ENCODE data around the gene ERP27. TPM values are rescaled to one million over a fixed set of nuclear protein-coding genes. Genes with fewer than 3 reads are reported as not detected.

The ERP27 gene
- 1.3 TPM for total RNA-seq
- polyA plus RNA-seq, result 4.4 TPM
- long read RNA-seq, donor 1, result 0 reads
- long read RNA-seq, donor 2, result 0 reads
- long read RNA-seq, donor 3, result 0 reads
- long read RNA-seq, donor 4, result 0 reads
- long read RNA-seq, donor 5, result 0 reads
- long read RNA-seq, donor 6, partial matches to known transcripts, result 0 of 1 reads
- long read RNA-seq, donor 6, other reads (novel, unspliced or antisense), result 0 of 1 reads
- long read RNA-seq, donor 7, partial matches to known transcripts, result 22 of 31 reads
- long read RNA-seq, donor 7, other reads (novel, unspliced or antisense), result 9 of 31 reads
- long read RNA-seq, donor 8, result 0 reads
- long read RNA-seq, donor 9, result 0 reads
- long read RNA-seq, donor 10, partial matches to known transcripts, result 0 of 5 reads
- long read RNA-seq, donor 10, other reads (novel, unspliced or antisense), result 5 of 5 reads

- Histone ChIP-seq H3K27me3 (ENCODE audit: control insufficient read depth in 2 of 2, insufficient read depth in 1 of 2, low read length in 1 of 2) (no peaks in the 10 kb centered on the region), H3K4me1 (ENCODE audit: control insufficient read depth in 2 of 2, insufficient read depth in 2 of 2, low read length in 2 of 2) (peaks cover 0 to 2% of the 10 kb centered on the region in 2 donors), H3K4me3 (ENCODE audit: low read length in 2 of 2) (no peak within 1 kb of the TSS), H3K36me3 (ENCODE audit: control insufficient read depth in 2 of 2, insufficient read depth in 2 of 2, low read length in 1 of 2) (peaks cover 25 to 49% of the 10 kb centered on the region in 2 donors), H3K9me3 (ENCODE audit: control insufficient read depth in 2 of 2, insufficient read depth in 1 of 2, low read length in 1 of 2) (no peaks in the 10 kb centered on the region), H3K27ac (ENCODE audit: low read depth in 1 of 2, low read length in 1 of 2) (peak within 1 kb of the TSS in 1 of 2 donors; percentile 15)
- no peak for DNase-seq (ENCODE audit: low read depth in 6 of 9, low spot score in 9 of 9)
- 96% methylated on average over 3 of the region's 3 CpGs for whole genome bisulfite sequencing
These were observed at the start of gene ERP27 for GRCh38 chr12:14938301-14938700. TSS of gene ERP27 (minus strand) at chr12:14938537. CDS start at chr12:14938508, 29 bp downstream.

GRCh38 chr12:14988035-14988434 is 49.7 kb upstream of the ERP27 start:
- no peaks in the 10 kb centered on the region for H3K36me3 ChIP-seq (ENCODE audit: control insufficient read depth in 2 of 2, insufficient read depth in 2 of 2, low read length in 1 of 2)
- DNase-seq (ENCODE audit: low read depth in 6 of 9, low spot score in 9 of 9), result no peak
- 97% methylated on average over 3 of the region's 3 CpGs for WGBS
- H3K27ac ChIP-seq (ENCODE audit: low read depth in 1 of 2, low read length in 1 of 2), result no peak overlapping the region
- no peak overlapping the region for H3K4me3 ChIP-seq (ENCODE audit: low read length in 2 of 2)
- no peaks in the 10 kb centered on the region for H3K27me3 ChIP-seq (ENCODE audit: control insufficient read depth in 2 of 2, insufficient read depth in 1 of 2, low read length in 1 of 2)
- no peaks in the 10 kb centered on the region for H3K9me3 ChIP-seq (ENCODE audit: control insufficient read depth in 2 of 2, insufficient read depth in 1 of 2, low read length in 1 of 2)
- peaks cover 0 to 4% of the 10 kb centered on the region in 2 donors for H3K4me1 ChIP-seq (ENCODE audit: control insufficient read depth in 2 of 2, insufficient read depth in 2 of 2, low read length in 2 of 2)

GRCh38 chr12:14986449-14986848 is 48.1 kb upstream of the ERP27 start:
- Histone ChIP-seq H3K27me3 (ENCODE audit: control insufficient read depth in 2 of 2, insufficient read depth in 1 of 2, low read length in 1 of 2) (no peaks in the 10 kb centered on the region), H3K27ac (ENCODE audit: low read depth in 1 of 2, low read length in 1 of 2) (no peak overlapping the region), H3K4me3 (ENCODE audit: low read length in 2 of 2) (no peak overlapping the region), H3K36me3 (ENCODE audit: control insufficient read depth in 2 of 2, insufficient read depth in 2 of 2, low read length in 1 of 2) (no peaks in the 10 kb centered on the region), H3K4me1 (ENCODE audit: control insufficient read depth in 2 of 2, insufficient read depth in 2 of 2, low read length in 2 of 2) (peaks cover 0 to 7% of the 10 kb centered on the region in 2 donors), H3K9me3 (ENCODE audit: control insufficient read depth in 2 of 2, insufficient read depth in 1 of 2, low read length in 1 of 2) (no peaks in the 10 kb centered on the region)
- no peak for DNase-seq (ENCODE audit: low read depth in 6 of 9, low spot score in 9 of 9)
- WGBS, result 92% methylated on average over 4 of the region's 4 CpGs

GRCh38 chr12:14984766-14985285 is 46.5 kb upstream of the ERP27 start:
- 89% methylated on average over 1 of the region's 1 CpG for WGBS
- Histone ChIP-seq H3K27ac (ENCODE audit: low read depth in 1 of 2, low read length in 1 of 2) (no peak overlapping the region), H3K27me3 (ENCODE audit: control insufficient read depth in 2 of 2, insufficient read depth in 1 of 2, low read length in 1 of 2) (no peaks in the 10 kb centered on the region), H3K36me3 (ENCODE audit: control insufficient read depth in 2 of 2, insufficient read depth in 2 of 2, low read length in 1 of 2) (no peaks in the 10 kb centered on the region), H3K4me3 (ENCODE audit: low read length in 2 of 2) (no peak overlapping the region), H3K4me1 (ENCODE audit: control insufficient read depth in 2 of 2, insufficient read depth in 2 of 2, low read length in 2 of 2) (peaks cover 3 to 13% of the 10 kb centered on the region in 2 donors), H3K9me3 (ENCODE audit: control insufficient read depth in 2 of 2, insufficient read depth in 1 of 2, low read length in 1 of 2) (no peaks in the 10 kb centered on the region)
- no peak for DNase-seq (ENCODE audit: low read depth in 6 of 9, low spot score in 9 of 9)

- WGBS, result 95% methylated on average over 1 of the region's 1 CpG
- H3K9me3 ChIP-seq (ENCODE audit: control insufficient read depth in 2 of 2, insufficient read depth in 1 of 2, low read length in 1 of 2), result no peaks in the 10 kb centered on the region
- H3K27ac ChIP-seq (ENCODE audit: low read depth in 1 of 2, low read length in 1 of 2), result no peak overlapping the region
- no peak overlapping the region for H3K4me3 ChIP-seq (ENCODE audit: low read length in 2 of 2)
- no peaks in the 10 kb centered on the region for H3K36me3 ChIP-seq (ENCODE audit: control insufficient read depth in 2 of 2, insufficient read depth in 2 of 2, low read length in 1 of 2)
- peaks cover 5 to 15% of the 10 kb centered on the region in 2 donors for H3K4me1 ChIP-seq (ENCODE audit: control insufficient read depth in 2 of 2, insufficient read depth in 2 of 2, low read length in 2 of 2)
- DNase-seq (ENCODE audit: low read depth in 6 of 9, low spot score in 9 of 9), result no peak
- no peaks in the 10 kb centered on the region for H3K27me3 ChIP-seq (ENCODE audit: control insufficient read depth in 2 of 2, insufficient read depth in 1 of 2, low read length in 1 of 2)
These were observed 45.7 kb upstream of the ERP27 start for GRCh38 chr12:14984036-14984435.

- Histone ChIP-seq H3K27ac (ENCODE audit: low read depth in 1 of 2, low read length in 1 of 2) (peak overlapping the region in 1 of 2 donors; percentile 49), H3K9me3 (ENCODE audit: control insufficient read depth in 2 of 2, insufficient read depth in 1 of 2, low read length in 1 of 2) (no peaks in the 10 kb centered on the region), H3K4me3 (ENCODE audit: low read length in 2 of 2) (no peak overlapping the region), H3K36me3 (ENCODE audit: control insufficient read depth in 2 of 2, insufficient read depth in 2 of 2, low read length in 1 of 2) (no peaks in the 10 kb centered on the region), H3K27me3 (ENCODE audit: control insufficient read depth in 2 of 2, insufficient read depth in 1 of 2, low read length in 1 of 2) (no peaks in the 10 kb centered on the region), H3K4me1 (ENCODE audit: control insufficient read depth in 2 of 2, insufficient read depth in 2 of 2, low read length in 2 of 2) (peaks cover 5 to 16% of the 10 kb centered on the region in 2 donors)
- peak in 2 of 9 donors; percentile 42 to 56 for DNase-seq (ENCODE audit: low read depth in 6 of 9, low spot score in 9 of 9)
- 11% methylated on average over 2 of the region's 2 CpGs for WGBS
These were observed 44.7 kb upstream of the ERP27 start for GRCh38 chr12:14982991-14983390.

- Histone ChIP-seq H3K4me3 (ENCODE audit: low read length in 2 of 2) (no peak overlapping the region), H3K4me1 (ENCODE audit: control insufficient read depth in 2 of 2, insufficient read depth in 2 of 2, low read length in 2 of 2) (peaks cover 5 to 16% of the 10 kb centered on the region in 2 donors)
- WGBS, result 93% methylated on average over 1 of the region's 1 CpG
These were observed 44.2 kb upstream of the ERP27 start for GRCh38 chr12:14982562-14982961.

GRCh38 chr12:14981049-14981448 is 42.7 kb upstream of the ERP27 start:
- H3K27ac ChIP-seq (ENCODE audit: low read depth in 1 of 2, low read length in 1 of 2), result no peak overlapping the region
- WGBS, result 73% methylated on average over 2 of the region's 2 CpGs
- no peak for DNase-seq (ENCODE audit: low read depth in 6 of 9, low spot score in 9 of 9)
- no peak overlapping the region for H3K4me3 ChIP-seq (ENCODE audit: low read length in 2 of 2)
- H3K9me3 ChIP-seq (ENCODE audit: control insufficient read depth in 2 of 2, insufficient read depth in 1 of 2, low read length in 1 of 2), result no peaks in the 10 kb centered on the region
- no peaks in the 10 kb centered on the region for H3K36me3 ChIP-seq (ENCODE audit: control insufficient read depth in 2 of 2, insufficient read depth in 2 of 2, low read length in 1 of 2)
- H3K27me3 ChIP-seq (ENCODE audit: control insufficient read depth in 2 of 2, insufficient read depth in 1 of 2, low read length in 1 of 2), result no peaks in the 10 kb centered on the region
- peaks cover 5 to 16% of the 10 kb centered on the region in 2 donors for H3K4me1 ChIP-seq (ENCODE audit: control insufficient read depth in 2 of 2, insufficient read depth in 2 of 2, low read length in 2 of 2)

More at GRCh38 chr12:14982562-14982961, 44.2 kb upstream of the ERP27 start:
- no peaks in the 10 kb centered on the region for H3K27me3 ChIP-seq (ENCODE audit: control insufficient read depth in 2 of 2, insufficient read depth in 1 of 2, low read length in 1 of 2)
- no peaks in the 10 kb centered on the region for H3K36me3 ChIP-seq (ENCODE audit: control insufficient read depth in 2 of 2, insufficient read depth in 2 of 2, low read length in 1 of 2)
- H3K9me3 ChIP-seq (ENCODE audit: control insufficient read depth in 2 of 2, insufficient read depth in 1 of 2, low read length in 1 of 2), result no peaks in the 10 kb centered on the region
- H3K27ac ChIP-seq (ENCODE audit: low read depth in 1 of 2, low read length in 1 of 2), result peak overlapping the region in 1 of 2 donors; percentile 49
- DNase-seq (ENCODE audit: low read depth in 6 of 9, low spot score in 9 of 9), result no peak

GRCh38 chr12:14979468-14979867 is 41.1 kb upstream of the ERP27 start:
- H3K4me1 ChIP-seq (ENCODE audit: control insufficient read depth in 2 of 2, insufficient read depth in 2 of 2, low read length in 2 of 2), result peaks cover 5 to 14% of the 10 kb centered on the region in 2 donors
- no peak for DNase-seq (ENCODE audit: low read depth in 6 of 9, low spot score in 9 of 9)
- no peaks in the 10 kb centered on the region for H3K9me3 ChIP-seq (ENCODE audit: control insufficient read depth in 2 of 2, insufficient read depth in 1 of 2, low read length in 1 of 2)
- no peak overlapping the region for H3K4me3 ChIP-seq (ENCODE audit: low read length in 2 of 2)
- no peak overlapping the region for H3K27ac ChIP-seq (ENCODE audit: low read depth in 1 of 2, low read length in 1 of 2)
- no peaks in the 10 kb centered on the region for H3K27me3 ChIP-seq (ENCODE audit: control insufficient read depth in 2 of 2, insufficient read depth in 1 of 2, low read length in 1 of 2)
- no peaks in the 10 kb centered on the region for H3K36me3 ChIP-seq (ENCODE audit: control insufficient read depth in 2 of 2, insufficient read depth in 2 of 2, low read length in 1 of 2)
